Kidney epithelial cell (primary cell): ENCODE measurements around the gene KCNH3. TPM values are rescaled to one million over a fixed set of nuclear protein-coding genes. Genes with fewer than 3 reads are reported as not detected.

Source experiments
- DNase-seq: peaks from one replicate; pipeline ENCODE4 v3.0.0-alpha.2; 2010; ENCODE audit warnings: low read depth
- H3K27me3 ChIP-seq: 2 replicates; pipeline ENCODE4 v1.6.0; 2011; ENCODE audit warnings: low read length; ENCODE audit not compliant: control insufficient read depth, insufficient read depth
- H3K36me3 ChIP-seq: 2 replicates; pipeline ENCODE4 v1.5.1; 2011; ENCODE audit warnings: low read length; ENCODE audit not compliant: control insufficient read depth, insufficient read depth
- H3K4me3 ChIP-seq: 2 replicates; pipeline ENCODE4 v1.5.1; 2011; ENCODE audit warnings: low read depth, mild to moderate bottlenecking, control low read depth, low read length
- CTCF ChIP-seq: IDR thresholded peaks from 2 replicates; pipeline ENCODE4 v1.5.1; 2011; ENCODE audit warnings: mild to moderate bottlenecking, moderate library complexity, low read length, control low read depth, inconsistent platforms; ENCODE audit not compliant: insufficient read depth, poor library complexity, severe bottlenecking
- total RNA-seq: library from RNA; depleted of rRNA; stranded (reverse); fragments of >200 nt; gene quantifications from 2 replicates; pipeline ENCODE4 v1.2.3, GENCODE V29; 2015

KCNH3 gene
- total RNA-seq, 1 donor from 2014 or later: 0.21 TPM

GRCh38 chr12:49519574-49519936 lies 19.3 kb upstream of the KCNH3 start:
- TF ChIP-seq CTCF: no peak
- peaks cover 1% of the 10 kb centered on the region for H3K36me3 ChIP-seq
- no peak for DNase-seq
- no peaks in the 10 kb centered on the region for H3K27me3 ChIP-seq
- no peak overlapping the region for H3K4me3 ChIP-seq

GRCh38 chr12:49521389-49521788 lies 17.4 kb upstream of the KCNH3 start:
- Histone ChIP-seq H3K27me3 (no peaks in the 10 kb centered on the region), H3K36me3 (peaks cover 4% of the 10 kb centered on the region), H3K4me3 (no peak overlapping the region)
- DNase-seq: no peak
- TF ChIP-seq CTCF: no peak

GRCh38 chr12:49524660-49525324 lies 14.0 kb upstream of the KCNH3 start:
- Histone ChIP-seq H3K36me3 (peaks cover 3% of the 10 kb centered on the region), H3K27me3 (no peaks in the 10 kb centered on the region), H3K4me3 (no peak overlapping the region)
- TF ChIP-seq CTCF: no peak
- no peak for DNase-seq

GRCh38 chr12:49525942-49526341 lies 12.9 kb upstream of the KCNH3 start:
- H3K4me3 ChIP-seq: no peak overlapping the region
- no peak for DNase-seq
- peaks cover 3% of the 10 kb centered on the region for H3K36me3 ChIP-seq
- TF ChIP-seq CTCF: no peak
- no peaks in the 10 kb centered on the region for H3K27me3 ChIP-seq

GRCh38 chr12:49527361-49528130 lies 11.3 kb upstream of the KCNH3 start:
- no peaks in the 10 kb centered on the region for H3K27me3 ChIP-seq
- H3K36me3 ChIP-seq: peaks cover 3% of the 10 kb centered on the region
- H3K4me3 ChIP-seq: no peak overlapping the region
- no peak for TF ChIP-seq CTCF
- no peak for DNase-seq

- Histone ChIP-seq H3K27me3 (no peaks in the 10 kb centered on the region), H3K36me3 (peaks cover 3% of the 10 kb centered on the region), H3K4me3 (no peak overlapping the region)
- TF ChIP-seq CTCF: no peak
- DNase-seq: no peak
Measured at GRCh38 chr12:49529414-49529813, 9.4 kb upstream of the KCNH3 start.
